ENCODE measurements around the gene R3HCC1L.

GRCh38 chr10:98172073-98172472 lies 37.6 kb downstream of the R3HCC1L start:
- TF ChIP-seq CTCF (conservative IDR thresholded peaks at IDR 0.05; ENCODE audit: low read depth, low read length) (no peak), EZH2 (IDR thresholded peaks at IDR 0.05; ENCODE audit: borderline replicate concordance, low read depth, low read length, poor library complexity, severe bottlenecking) (no peak)

Measured in A673 (cell line).